ENCODE measurements around the gene ITGAE.
"Not testable (repeated sequence)": the region's sequence is repeated elsewhere in the genome, so short reads cannot be mapped to it uniquely, and the experiment has no call there.

The ITGAE gene, protein sequence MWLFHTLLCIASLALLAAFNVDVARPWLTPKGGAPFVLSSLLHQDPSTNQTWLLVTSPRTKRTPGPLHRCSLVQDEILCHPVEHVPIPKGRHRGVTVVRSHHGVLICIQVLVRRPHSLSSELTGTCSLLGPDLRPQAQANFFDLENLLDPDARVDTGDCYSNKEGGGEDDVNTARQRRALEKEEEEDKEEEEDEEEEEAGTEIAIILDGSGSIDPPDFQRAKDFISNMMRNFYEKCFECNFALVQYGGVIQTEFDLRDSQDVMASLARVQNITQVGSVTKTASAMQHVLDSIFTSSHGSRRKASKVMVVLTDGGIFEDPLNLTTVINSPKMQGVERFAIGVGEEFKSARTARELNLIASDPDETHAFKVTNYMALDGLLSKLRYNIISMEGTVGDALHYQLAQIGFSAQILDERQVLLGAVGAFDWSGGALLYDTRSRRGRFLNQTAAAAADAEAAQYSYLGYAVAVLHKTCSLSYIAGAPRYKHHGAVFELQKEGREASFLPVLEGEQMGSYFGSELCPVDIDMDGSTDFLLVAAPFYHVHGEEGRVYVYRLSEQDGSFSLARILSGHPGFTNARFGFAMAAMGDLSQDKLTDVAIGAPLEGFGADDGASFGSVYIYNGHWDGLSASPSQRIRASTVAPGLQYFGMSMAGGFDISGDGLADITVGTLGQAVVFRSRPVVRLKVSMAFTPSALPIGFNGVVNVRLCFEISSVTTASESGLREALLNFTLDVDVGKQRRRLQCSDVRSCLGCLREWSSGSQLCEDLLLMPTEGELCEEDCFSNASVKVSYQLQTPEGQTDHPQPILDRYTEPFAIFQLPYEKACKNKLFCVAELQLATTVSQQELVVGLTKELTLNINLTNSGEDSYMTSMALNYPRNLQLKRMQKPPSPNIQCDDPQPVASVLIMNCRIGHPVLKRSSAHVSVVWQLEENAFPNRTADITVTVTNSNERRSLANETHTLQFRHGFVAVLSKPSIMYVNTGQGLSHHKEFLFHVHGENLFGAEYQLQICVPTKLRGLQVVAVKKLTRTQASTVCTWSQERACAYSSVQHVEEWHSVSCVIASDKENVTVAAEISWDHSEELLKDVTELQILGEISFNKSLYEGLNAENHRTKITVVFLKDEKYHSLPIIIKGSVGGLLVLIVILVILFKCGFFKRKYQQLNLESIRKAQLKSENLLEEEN

DNA sequence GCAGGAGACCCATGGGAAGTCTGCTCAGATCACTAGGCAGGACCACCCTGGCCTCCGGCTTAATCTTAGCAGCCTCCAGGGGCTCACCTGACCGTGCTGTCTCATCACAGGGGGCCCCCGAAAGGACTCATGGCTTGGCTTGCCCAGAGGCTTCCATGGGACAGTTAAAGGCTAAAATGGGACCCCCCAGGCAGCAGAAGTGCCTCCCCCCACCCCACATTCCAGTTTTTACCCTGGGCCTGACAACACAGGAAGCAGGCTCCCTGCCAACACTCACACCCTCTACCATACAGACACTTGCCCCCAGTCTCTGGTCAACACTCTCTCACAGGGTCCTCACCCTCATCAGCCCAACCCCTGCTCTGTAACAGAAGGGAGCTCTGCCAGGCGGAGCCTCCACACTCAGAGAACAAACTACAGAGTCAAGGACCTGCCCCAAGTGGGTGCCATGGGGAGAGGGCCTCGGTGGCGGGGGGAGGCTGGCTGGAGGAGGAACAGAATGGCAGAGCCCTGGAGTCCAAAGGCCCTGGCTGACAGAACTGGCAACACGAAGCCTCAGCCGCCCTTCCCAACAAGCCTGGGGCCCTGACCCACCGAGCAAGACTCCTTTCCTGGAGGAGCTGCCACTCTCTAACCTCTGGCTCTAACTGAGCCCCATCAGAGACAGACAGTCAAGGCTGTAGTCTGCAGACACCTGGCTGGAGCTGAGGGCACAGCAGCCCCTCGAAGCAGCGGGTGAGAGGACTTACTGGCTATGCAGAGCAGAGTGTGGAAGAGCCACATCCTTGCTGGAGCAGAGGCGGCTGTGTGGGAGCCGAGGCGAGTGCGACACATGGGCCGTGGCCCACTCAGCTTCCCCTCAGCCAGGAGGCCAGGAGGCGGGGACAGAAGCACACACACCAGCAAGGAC, at the start of gene ITGAE:
Gene ITGAE (minus strand): TSS at position 827 of the 910 bp plus-strand sequence. CDS start 44 bp downstream, at position 783.
- in situ Hi-C loops (cut with MboI; ENCODE audit: low pct_unique_long_range_greater_than_20kb, low sequenced_read_pairs), result no loop called here
- no peak for DNase-seq

DNA sequence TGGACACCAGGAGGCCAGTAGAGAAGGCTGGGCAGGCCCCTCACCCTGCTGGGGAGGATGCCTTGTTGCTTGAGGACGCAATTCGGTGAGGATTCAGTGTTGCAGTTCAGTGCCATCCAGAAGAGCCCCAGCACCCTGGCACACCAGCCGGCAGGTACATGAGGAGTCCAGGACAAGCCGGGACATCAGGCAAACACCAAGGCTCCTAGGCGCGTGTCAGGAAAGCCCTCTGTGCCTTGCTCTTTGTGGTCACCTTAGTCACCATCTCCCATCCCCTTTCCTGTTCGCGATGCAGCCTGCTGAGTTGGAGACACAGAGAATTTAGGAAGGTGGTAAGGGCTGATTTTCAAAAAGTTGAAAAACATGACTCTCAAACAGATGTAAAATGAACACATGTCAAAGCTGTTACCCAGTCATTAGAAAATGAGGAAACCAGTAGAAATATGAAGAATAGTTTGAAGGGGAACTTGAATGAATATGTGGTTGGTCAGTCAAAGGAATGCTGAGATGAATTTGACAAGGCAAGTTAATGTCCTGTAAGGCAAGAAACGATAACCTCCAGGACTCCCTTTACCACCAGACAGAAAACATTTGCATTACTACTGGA, 47.3 kb upstream of the ITGAE start:
- peak; percentile 39 for DNase-seq

DNA sequence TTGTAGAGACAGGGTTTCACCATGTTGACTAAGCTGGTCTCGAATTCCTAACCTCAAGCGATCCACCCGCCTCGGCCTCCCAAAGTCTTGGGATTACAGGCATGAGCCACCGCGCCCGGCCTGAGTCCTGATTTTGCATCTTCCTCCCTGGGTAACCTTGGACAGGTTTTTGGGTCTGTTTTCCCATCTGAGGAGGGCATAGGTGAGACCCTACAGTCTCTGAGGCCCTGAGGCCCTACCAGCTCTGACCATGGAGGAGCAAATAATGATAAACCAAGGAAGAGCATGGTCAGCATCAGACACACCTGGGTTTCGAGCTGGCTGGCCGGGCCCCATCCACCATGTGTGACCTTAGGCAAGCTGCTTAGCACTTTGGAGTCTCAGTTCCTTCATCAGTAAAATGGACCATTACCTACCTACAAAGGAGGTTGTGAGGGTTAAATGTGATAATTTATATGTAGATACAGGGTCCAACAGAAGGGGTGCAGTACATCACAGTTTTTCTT, 46.2 kb upstream of the ITGAE start:
- in situ Hi-C loops (cut with MboI; ENCODE audit: low pct_unique_long_range_greater_than_20kb, low sequenced_read_pairs), result no loop called here

More for the DNA sequence above, 47.3 kb upstream of the ITGAE start:
- in situ Hi-C loops (cut with MboI; ENCODE audit: low pct_unique_long_range_greater_than_20kb, low sequenced_read_pairs), result no loop called here

DNA sequence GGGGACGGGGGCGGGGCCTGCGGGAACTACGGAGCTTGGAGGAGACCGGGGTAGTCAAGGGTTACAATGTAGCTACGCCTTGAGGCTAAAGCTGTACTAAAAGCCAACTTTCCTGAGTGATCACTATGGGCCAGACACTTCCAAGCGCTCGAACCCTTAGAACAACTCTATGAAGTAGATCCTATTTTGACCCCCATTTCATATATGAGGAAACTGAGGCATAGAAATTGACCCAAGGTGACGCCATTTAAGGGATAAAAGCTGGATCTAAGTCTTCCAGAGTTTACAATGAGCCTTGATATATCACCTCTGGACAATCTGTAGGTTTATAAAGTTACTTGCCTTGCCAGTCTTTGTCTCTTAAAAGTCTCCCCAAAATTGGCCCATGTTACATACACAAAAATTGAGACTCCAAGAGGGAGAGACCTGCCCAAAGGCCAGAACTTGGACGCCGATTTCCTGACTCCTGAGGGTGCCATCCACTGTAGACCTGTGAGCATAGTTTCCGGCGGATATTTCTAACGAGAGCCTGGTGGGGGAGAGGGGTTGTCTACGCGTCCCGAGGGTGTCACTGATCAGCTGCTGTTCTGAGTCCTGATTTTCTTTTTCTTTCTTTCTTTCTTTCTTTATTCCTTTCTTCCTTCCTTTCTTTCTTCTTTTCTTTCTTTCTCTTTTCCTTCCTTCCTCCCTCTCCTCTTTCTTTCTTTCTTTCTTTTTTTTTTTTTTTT, 45.6 kb upstream of the ITGAE start:
- DNase-seq, result no peak
- in situ Hi-C loops (cut with MboI; ENCODE audit: low pct_unique_long_range_greater_than_20kb, low sequenced_read_pairs), result no loop called here

More for the DNA sequence above, 46.2 kb upstream of the ITGAE start:
- DNase-seq, result no peak

DNA sequence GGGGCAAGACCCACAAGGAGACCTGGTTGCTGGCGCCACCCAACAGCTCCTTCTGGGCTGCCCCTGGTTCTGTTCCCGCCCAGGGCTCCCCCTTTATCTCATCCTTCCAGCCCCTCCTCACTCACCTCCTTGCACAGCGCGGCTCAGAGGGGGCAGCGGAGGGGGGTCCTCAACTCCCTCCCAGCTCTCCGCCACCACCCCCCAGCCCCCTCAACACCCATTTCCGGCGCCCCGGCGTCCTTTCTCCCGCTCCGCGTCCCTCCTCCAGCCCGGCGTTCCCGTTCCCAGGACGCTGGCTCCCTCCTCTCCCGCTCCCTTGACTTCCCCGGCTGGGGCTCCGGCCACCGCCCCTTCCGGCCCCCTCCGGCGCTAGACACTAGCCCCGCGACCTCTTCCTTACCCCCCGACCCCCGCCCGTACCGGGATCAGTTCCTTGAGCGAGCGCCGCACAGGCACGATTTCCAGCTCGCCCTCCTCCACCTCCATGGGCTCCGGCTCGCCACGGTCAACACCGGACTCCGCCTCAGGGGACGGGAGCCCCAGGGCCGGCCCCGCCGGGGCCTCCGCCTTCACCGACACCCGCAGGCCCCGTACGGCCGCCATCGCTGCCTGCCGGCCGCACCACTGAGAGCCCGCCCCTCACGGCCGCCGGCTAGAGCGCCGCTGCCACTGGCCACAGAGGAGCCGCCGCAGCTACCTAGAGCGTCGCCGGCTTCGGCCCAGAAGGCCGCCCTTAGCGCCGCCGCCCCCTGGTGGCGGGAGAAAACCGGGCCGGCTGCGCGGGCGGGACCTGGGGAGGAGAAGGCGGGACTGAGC, 44.8 kb upstream of the ITGAE start, which contains the start of gene NCBP3:
Gene NCBP3 (minus strand): TSS at position 626 of the 816 bp plus-strand sequence. CDS start 23 bp downstream, at position 603.
- in situ Hi-C loops (cut with MboI; ENCODE audit: low pct_unique_long_range_greater_than_20kb, low sequenced_read_pairs), result no loop called here
- peak; percentile 93 for DNase-seq

DNA sequence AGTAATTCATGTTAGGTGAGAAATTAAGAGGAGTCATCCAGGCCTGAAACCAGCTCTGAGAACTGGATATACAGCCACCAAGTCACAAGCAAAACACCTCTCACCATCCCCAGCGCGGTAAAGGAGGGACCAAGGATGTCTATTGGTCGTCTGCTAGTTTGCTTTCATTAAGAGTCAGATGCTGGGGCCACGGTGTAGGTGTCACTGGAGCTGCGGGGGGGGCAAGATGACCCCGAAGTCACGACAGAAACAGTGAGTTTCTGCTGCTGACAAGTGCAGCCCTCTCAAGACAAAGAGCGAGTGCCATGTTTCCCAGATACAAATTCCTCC, 44.3 kb upstream of the ITGAE start:
- DNase-seq, result peak; percentile 35

DNA sequence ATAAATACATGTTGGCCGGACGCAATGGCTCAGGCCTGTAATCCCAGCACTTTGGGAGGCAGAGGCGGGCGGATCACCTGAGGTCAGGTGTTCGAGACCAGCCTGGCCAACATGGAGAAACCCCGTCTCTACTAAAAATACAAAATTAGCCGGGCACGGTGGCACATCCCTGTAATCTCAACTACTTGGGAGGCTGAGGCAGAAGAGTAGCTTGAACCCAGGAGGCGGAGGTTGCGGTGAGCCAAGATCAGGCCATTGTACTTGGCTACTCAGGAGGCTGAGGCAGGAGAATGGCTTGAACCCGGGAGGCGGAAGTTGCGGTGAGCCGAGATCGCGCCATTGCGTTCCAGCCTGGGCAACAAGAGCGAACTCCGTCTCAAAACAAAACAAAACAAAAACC, 43.6 kb upstream of the ITGAE start:
- in situ Hi-C loops (cut with MboI; ENCODE audit: low pct_unique_long_range_greater_than_20kb, low sequenced_read_pairs); DNase-seq: not testable (repeated sequence)

More for the DNA sequence above, 44.3 kb upstream of the ITGAE start:
- in situ Hi-C loops (cut with MboI; ENCODE audit: low pct_unique_long_range_greater_than_20kb, low sequenced_read_pairs), result no loop called here

DNA sequence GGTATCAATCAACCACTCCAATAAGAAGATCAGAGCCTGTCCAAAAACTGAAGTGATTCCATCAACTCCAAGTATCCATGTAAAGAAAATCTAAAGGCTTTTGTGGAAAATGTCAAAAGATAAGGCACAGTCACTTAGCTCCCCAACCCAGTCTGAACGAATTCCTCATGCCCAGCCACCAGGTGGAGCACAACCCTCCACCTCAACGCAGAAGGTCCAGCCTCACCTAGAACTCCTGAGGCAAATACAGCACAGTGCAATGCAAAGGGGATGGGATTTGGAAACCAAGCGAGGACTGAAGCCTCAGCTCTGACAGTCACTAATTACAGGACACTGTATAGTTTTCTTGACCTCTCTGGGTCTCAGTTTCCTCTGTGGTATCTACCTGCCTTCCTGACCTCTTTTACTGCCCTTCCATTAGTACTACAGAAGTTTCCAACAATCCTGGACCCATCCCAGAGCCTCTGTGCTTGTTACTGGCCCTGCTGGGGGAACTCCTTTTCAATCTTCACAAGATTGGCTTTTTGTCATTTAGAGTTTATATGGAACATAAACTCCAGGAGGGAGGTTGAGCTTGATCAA, 43.0 kb upstream of the ITGAE start:
- in situ Hi-C loops (cut with MboI; ENCODE audit: low pct_unique_long_range_greater_than_20kb, low sequenced_read_pairs), result no loop called here
- peak; percentile 69 for DNase-seq

DNA sequence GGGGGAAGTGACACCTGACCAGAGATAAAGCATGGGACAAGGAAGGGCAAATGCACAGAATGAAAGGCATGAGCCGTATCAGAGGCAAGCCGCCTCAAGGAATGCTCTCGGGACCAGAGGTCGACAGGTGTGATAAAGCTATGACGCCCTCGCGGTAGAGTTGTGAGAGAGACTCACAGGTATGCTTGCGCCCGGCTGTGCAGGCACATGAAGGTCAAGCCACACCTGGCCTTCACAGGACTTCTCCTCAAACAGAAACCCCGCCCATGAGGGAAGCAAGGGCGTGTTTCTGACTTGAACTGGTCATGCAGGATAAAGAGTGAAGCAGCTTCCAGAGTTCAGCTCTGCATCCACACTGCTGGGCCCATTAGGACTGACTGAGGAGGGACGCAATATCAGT, 37.2 kb upstream of the ITGAE start:
- DNase-seq, result no peak
- in situ Hi-C loops (cut with MboI; ENCODE audit: low pct_unique_long_range_greater_than_20kb, low sequenced_read_pairs), result no loop called here

DNA sequence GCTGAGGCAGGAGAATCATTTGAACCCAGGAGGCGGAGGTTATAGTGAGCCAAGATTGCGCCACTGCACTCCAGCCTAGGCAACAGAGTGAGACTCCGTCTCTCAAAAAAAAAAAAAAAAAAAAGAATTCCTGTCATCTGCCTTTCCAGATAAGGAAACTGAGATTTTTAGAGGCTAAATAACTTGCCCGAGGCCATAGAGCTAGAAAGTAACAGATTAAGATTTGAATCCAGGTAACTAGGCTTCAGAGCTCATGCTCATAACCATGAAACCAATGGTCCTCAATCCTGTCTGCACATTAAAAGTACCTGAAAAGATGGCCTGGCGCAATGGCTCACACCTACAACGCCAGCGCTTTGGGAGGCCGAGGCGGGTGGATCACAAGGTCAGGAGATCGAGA, 35.6 kb upstream of the ITGAE start:
- in situ Hi-C loops (cut with MboI; ENCODE audit: low pct_unique_long_range_greater_than_20kb, low sequenced_read_pairs), result no loop called here
- DNase-seq, result no peak

DNA sequence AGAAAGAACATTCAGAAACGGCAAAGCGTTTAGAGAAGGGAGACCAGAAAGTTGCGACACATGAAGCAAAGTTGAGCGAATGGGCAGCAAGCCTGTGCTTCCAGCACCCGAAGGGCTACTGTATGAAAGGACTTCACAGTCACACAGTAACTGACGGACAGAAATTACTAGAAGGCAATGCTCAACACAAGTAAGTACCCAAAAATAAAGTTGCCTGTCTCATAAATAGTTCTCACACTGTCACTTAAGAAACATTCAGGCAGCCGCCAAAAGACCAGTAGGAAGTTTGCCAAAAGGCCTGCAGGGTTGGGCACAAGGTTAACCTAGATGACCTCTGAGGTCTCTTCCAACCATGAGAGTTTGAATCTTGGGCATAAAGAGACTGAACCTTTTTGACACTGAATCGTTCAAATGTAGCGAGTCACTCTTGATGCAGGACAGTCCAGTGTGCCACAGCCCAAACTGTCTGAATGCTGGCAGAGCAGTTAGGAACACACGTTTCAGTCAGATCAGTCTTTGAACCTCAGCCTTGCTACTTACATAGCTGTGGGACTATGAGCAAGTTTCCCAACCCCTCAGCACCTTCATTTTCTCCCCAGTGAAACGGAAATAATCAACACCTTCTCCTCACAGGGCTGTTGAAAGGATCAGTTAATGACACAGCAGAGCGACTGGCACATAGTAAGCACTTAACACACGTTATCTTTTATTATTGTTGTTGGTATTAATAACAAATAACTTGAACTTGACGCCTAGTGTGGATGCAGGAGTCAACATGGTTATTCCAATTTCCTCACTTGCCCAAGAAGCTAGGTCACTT, 34.6 kb upstream of the ITGAE start:
- in situ Hi-C loops (cut with MboI; ENCODE audit: low pct_unique_long_range_greater_than_20kb, low sequenced_read_pairs), result no loop called here
- DNase-seq, result no peak

DNA sequence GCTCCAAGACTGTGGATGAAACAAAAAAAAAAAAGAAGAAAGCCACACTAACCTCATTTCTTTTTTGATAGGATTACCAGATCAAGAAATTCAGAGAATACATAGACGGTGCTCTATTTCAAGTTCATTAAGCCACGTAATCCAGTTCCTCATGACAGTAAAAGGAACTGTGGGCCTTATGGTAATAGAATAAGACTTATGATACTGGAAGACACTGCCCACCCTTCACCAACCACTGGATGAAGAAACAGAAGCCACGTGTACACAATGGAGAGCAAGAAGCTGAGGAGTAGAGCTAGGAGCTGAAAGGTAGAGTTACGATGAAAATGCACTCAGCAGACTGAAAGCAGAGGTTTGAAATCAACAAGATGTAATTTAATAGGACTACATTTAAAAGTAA, 33.8 kb upstream of the ITGAE start:
- DNase-seq, result no peak
- in situ Hi-C loops (cut with MboI; ENCODE audit: low pct_unique_long_range_greater_than_20kb, low sequenced_read_pairs), result no loop called here

DNA sequence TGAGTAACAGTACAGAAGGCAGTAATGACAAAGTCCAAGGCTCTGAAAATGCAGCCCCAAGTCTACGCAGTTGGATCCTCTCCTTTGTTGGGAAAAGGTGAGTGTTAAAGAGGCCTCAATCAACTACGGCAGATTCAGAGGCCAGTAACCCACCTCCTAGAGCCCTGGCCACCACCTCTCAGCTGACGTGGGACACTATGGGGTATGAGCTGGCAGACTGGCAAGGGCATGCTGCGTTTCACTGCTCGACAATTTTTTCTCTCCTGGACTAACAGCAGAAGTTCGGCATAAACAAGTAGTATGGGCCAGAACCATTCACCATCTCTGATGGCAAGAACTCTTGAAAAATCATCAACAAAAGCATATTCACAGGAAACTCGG, 27.9 kb upstream of the ITGAE start:
- in situ Hi-C loops (cut with MboI; ENCODE audit: low pct_unique_long_range_greater_than_20kb, low sequenced_read_pairs), result no loop called here
- no peak for DNase-seq

DNA sequence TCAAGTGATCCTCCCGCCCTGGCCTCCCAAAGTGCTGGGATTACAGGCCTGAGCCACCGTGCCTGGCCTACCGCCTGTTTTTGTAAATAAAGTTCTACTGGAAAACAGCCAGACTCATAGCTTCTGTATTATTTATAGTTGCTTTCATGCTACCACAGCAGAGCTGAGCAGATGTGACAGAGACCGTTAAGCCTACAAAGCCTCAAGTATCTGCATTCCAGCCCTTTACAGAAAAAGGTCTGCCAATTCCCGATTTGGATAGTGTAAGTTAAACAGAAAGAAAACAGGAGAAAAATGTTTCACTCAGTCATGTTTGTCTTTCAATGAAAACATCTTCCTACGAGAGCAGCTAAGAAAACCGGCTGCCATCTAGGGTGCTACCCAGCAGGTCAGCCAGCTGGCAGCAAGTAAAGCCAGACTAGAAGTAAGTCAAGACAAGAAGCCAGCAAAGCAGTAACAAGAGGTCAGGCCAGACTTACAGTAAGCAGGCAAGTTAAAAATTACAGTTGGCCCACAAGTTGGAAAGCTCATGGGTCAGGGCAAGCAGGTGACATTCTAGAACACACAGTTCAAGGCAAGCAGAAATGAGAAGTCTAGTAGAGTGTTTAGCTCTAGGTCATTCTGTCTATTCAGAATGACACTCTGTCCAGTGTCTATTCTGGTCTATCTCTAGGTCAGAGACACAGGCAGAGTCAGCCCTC, 27.3 kb upstream of the ITGAE start:
- no peak for DNase-seq
- in situ Hi-C loops (cut with MboI; ENCODE audit: low pct_unique_long_range_greater_than_20kb, low sequenced_read_pairs), result no loop called here
